H7 (cell line): ENCODE results near the gene PLBD1. TPM values are rescaled to one million over a fixed set of nuclear protein-coding genes. Genes with fewer than 3 reads are reported as not detected.

Experiments used
- DNase-seq: peaks from one replicate; pipeline ENCODE4 v3.0.0; 2012
- H3K27me3 ChIP-seq: 2 replicates; pipeline ENCODE4 v1.6.0; 2011; ENCODE audit warnings: mild to moderate bottlenecking, low read length; ENCODE audit not compliant: control insufficient read depth, insufficient read depth
- H3K36me3 ChIP-seq: replicated peaks from 2 replicates; pipeline ENCODE4 v1.5.1; 2011; ENCODE audit warnings: low read length; ENCODE audit not compliant: control insufficient read depth, insufficient read depth
- H3K4me3 ChIP-seq: 2 replicates; pipeline ENCODE4 v1.5.1; 2011; ENCODE audit warnings: low read depth, mild to moderate bottlenecking, control low read depth, low read length, moderate library complexity; ENCODE audit not compliant: insufficient read depth
- total RNA-seq: library from RNA; depleted of rRNA; stranded (reverse); fragments of >200 nt; shearing (Covaris generic); gene quantifications from 2 replicates; pipeline ENCODE4 v1.2.3, GENCODE V29; 2014

PLBD1 gene
- total RNA-seq, 1 experiment from 2014 or later = 42.1 TPM

GRCh38 chr12:14554281-14555007, 13.2 kb downstream of the PLBD1 start:
- no peaks in the 10 kb centered on the region; the same call in 1 of the 2 replicates for H3K36me3 ChIP-seq
- no peak for DNase-seq
- H3K27me3 ChIP-seq = no peaks in the 10 kb centered on the region
- H3K4me3 ChIP-seq = no peak overlapping the region

- no peaks in the 10 kb centered on the region for H3K27me3 ChIP-seq
- H3K36me3 ChIP-seq = no peaks in the 10 kb centered on the region; the same call in 1 of the 2 replicates
- DNase-seq = no peak
- H3K4me3 ChIP-seq = no peak overlapping the region
Measured at GRCh38 chr12:14548609-14549008, 19.1 kb downstream of the PLBD1 start.

- Histone ChIP-seq H3K36me3 (no peaks in the 10 kb centered on the region), H3K4me3 (no peak overlapping the region), H3K27me3 (no peaks in the 10 kb centered on the region)
- no peak for DNase-seq
Measured at GRCh38 chr12:14547571-14547970, 20.1 kb downstream of the PLBD1 start.

GRCh38 chr12:14545144-14546124, 22.2 kb downstream of the PLBD1 start:
- no peak overlapping the region for H3K4me3 ChIP-seq
- no peaks in the 10 kb centered on the region for H3K36me3 ChIP-seq
- H3K27me3 ChIP-seq = no peaks in the 10 kb centered on the region
- no peak for DNase-seq

GRCh38 chr12:14540801-14541462, 26.8 kb downstream of the PLBD1 start:
- DNase-seq = no peak
- no peak overlapping the region for H3K4me3 ChIP-seq
- no peaks in the 10 kb centered on the region for H3K27me3 ChIP-seq

GRCh38 chr12:14537088-14537487, 30.6 kb downstream of the PLBD1 start:
- DNase-seq = no peak
- Histone ChIP-seq H3K36me3 (0 out of 2 replicates have a peak, but pooled peaks cover 1% of the 10 kb centered on the region), H3K27me3 (no peaks in the 10 kb centered on the region), H3K4me3 (no peak overlapping the region)

More at GRCh38 chr12:14540801-14541462, 26.8 kb downstream of the PLBD1 start:
- 0 out of 2 replicates have a peak, but pooled peaks cover 1% of the 10 kb centered on the region for H3K36me3 ChIP-seq

- Histone ChIP-seq H3K4me3 (no peak overlapping the region), H3K27me3 (no peaks in the 10 kb centered on the region), H3K36me3 (0 out of 2 replicates have a peak, but pooled peaks cover 1% of the 10 kb centered on the region)
- DNase-seq = no peak
Measured at GRCh38 chr12:14532152-14532551, 35.5 kb downstream of the PLBD1 start.

- Histone ChIP-seq H3K36me3 (no peaks in the 10 kb centered on the region), H3K27me3 (no peaks in the 10 kb centered on the region), H3K4me3 (no peak overlapping the region)
- DNase-seq = no peak
Measured at GRCh38 chr12:14525964-14526363, 41.7 kb downstream of the PLBD1 start.

- no peak for DNase-seq
- Histone ChIP-seq H3K4me3 (no peak overlapping the region), H3K27me3 (no peaks in the 10 kb centered on the region), H3K36me3 (no peaks in the 10 kb centered on the region)
Measured at GRCh38 chr12:14521822-14522221, 45.9 kb downstream of the PLBD1 start.

GRCh38 chr12:14514946-14515345, 52.7 kb downstream of the PLBD1 start:
- Histone ChIP-seq H3K4me3 (no peak overlapping the region), H3K27me3 (no peaks in the 10 kb centered on the region), H3K36me3 (no peaks in the 10 kb centered on the region; the same call in 1 of the 2 replicates)
- DNase-seq = no peak

GRCh38 chr12:14514154-14514842, 53.4 kb downstream of the PLBD1 start:
- Histone ChIP-seq H3K36me3 (no peaks in the 10 kb centered on the region; the same call in 1 of the 2 replicates), H3K4me3 (no peak overlapping the region), H3K27me3 (no peaks in the 10 kb centered on the region)
- peak; percentile 28 for DNase-seq

GRCh38 chr12:14510574-14510973, 57.1 kb downstream of the PLBD1 start:
- Histone ChIP-seq H3K36me3 (peaks cover 1% of the 10 kb centered on the region), H3K27me3 (no peaks in the 10 kb centered on the region), H3K4me3 (no peak overlapping the region)
- no peak for DNase-seq

- no peak for DNase-seq
- H3K27me3 ChIP-seq = no peaks in the 10 kb centered on the region
- H3K4me3 ChIP-seq = no peak overlapping the region
- H3K36me3 ChIP-seq = peaks cover 1% of the 10 kb centered on the region
Measured at GRCh38 chr12:14505626-14506596, 61.8 kb downstream of the PLBD1 start.
